ENCODE measurements around the gene CDKN1A. TPM values are rescaled to one million over a fixed set of nuclear protein-coding genes. Genes with fewer than 3 reads are reported as not detected.

CDKN1A gene
- total and polyA plus RNA-seq, 9 of the 15 experiments (the other 6 are each of a cell fraction or from before 2014, with no cell fraction given): 0.25 to 8.1 (median 5.1) TPM

GRCh38 chr6:36678488-36679042 is at the start of gene CDKN1A (continued):
- TF ChIP-seq, protein P1, sequence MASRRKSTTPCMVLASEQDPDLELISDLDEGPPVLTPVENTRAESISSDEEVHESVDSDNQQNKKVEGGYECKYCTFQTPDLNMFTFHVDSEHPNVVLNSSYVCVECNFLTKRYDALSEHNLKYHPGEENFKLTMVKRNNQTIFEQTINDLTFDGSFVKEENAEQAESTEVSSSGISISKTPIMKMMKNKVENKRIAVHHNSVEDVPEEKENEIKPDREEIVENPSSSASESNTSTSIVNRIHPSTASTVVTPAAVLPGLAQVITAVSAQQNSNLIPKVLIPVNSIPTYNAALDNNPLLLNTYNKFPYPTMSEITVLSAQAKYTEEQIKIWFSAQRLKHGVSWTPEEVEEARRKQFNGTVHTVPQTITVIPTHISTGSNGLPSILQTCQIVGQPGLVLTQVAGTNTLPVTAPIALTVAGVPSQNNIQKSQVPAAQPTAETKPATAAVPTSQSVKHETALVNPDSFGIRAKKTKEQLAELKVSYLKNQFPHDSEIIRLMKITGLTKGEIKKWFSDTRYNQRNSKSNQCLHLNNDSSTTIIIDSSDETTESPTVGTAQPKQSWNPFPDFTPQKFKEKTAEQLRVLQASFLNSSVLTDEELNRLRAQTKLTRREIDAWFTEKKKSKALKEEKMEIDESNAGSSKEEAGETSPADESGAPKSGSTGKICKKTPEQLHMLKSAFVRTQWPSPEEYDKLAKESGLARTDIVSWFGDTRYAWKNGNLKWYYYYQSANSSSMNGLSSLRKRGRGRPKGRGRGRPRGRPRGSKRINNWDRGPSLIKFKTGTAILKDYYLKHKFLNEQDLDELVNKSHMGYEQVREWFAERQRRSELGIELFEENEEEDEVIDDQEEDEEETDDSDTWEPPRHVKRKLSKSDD (conservative IDR thresholded peaks at IDR 0.05; ENCODE audit: low read length): no peak
- TF ChIP-seq HOXB6 (CRISPR knock-in tag; IDR thresholded peaks at IDR 0.05; ENCODE audit: borderline replicate concordance) (no peak), RBM34 (IDR thresholded peaks at IDR 0.05; ENCODE audit: borderline replicate concordance, insufficient read depth, low read length) (no peak), GABPA (tag; conservative IDR thresholded peaks at IDR 0.05; ENCODE audit: low read depth) (peak; percentile 57), ZNF75A (CRISPR knock-in tag; IDR thresholded peaks at IDR 0.05) (no peak), GTF2A2 (tag; IDR thresholded peaks at IDR 0.05) (peak; percentile 67), HMG20A (CRISPR knock-in tag; conservative IDR thresholded peaks at IDR 0.05) (no peak), SUPT5H (IDR thresholded peaks at IDR 0.05) (peak; percentile 55), IRF2 (CRISPR knock-in tag; IDR thresholded peaks at IDR 0.05) (no peak), GABPB1 (CRISPR knock-in tag; IDR thresholded peaks at IDR 0.05) (no peak), ZNF12 (CRISPR knock-in tag; IDR thresholded peaks at IDR 0.05) (no peak), TEAD2 (tag; IDR thresholded peaks at IDR 0.05) (no peak), ZNF695 (CRISPR knock-in tag; IDR thresholded peaks at IDR 0.05) (no peak), ZNF778 (CRISPR knock-in tag; IDR thresholded peaks at IDR 0.05) (no peak), POLR2A (conservative IDR thresholded peaks at IDR 0.05) (no peak; the same call in 1 of the 2 replicates), ILF3 (IDR thresholded peaks at IDR 0.05; ENCODE audit: borderline replicate concordance) (no peak; the same call in 1 of the 2 replicates), ZNF124 (CRISPR knock-in tag; IDR thresholded peaks at IDR 0.05) (no peak), ZBTB5 (IDR thresholded peaks at IDR 0.05) (no peak), KDM2B (CRISPR knock-in tag; IDR thresholded peaks at IDR 0.05) (peak; percentile 41; the same call in 1 of the 2 replicates), TFAM (CRISPR knock-in tag; conservative IDR thresholded peaks at IDR 0.05) (no peak), NRF1 (conservative IDR thresholded peaks at IDR 0.05 in 1 of 2, IDR thresholded peaks at IDR 0.05 in 1 of 2) (peak; percentile 87 to 89), RBM15 (IDR thresholded peaks at IDR 0.05; ENCODE audit: insufficient read depth, low read length) (no peak), HCFC1 (IDR thresholded peaks at IDR 0.05; ENCODE audit: low read depth, low read length) (no peak)
- TF ChIP-seq, protein P2, sequence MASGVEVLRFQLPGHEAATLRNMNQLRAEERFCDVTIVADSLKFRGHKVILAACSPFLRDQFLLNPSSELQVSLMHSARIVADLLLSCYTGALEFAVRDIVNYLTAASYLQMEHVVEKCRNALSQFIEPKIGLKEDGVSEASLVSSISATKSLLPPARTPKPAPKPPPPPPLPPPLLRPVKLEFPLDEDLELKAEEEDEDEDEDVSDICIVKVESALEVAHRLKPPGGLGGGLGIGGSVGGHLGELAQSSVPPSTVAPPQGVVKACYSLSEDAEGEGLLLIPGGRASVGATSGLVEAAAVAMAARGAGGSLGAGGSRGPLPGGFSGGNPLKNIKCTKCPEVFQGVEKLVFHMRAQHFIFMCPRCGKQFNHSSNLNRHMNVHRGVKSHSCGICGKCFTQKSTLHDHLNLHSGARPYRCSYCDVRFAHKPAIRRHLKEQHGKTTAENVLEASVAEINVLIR (CRISPR knock-in tag; IDR thresholded peaks at IDR 0.05): 0 out of 2 replicates have a peak, but pooled peaks have one; percentile 14
- TF ChIP-seq, protein P3, sequence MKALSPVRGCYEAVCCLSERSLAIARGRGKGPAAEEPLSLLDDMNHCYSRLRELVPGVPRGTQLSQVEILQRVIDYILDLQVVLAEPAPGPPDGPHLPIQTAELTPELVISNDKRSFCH (CRISPR knock-in tag; IDR thresholded peaks at IDR 0.05): no peak
- TF ChIP-seq, protein P3 (tag; IDR thresholded peaks at IDR 0.05): no peak

All from K562 (cell line).